ENCODE data around the gene FLNA. TPM values are rescaled to one million over a fixed set of nuclear protein-coding genes. Genes with fewer than 3 reads are reported as not detected.

FLNA gene
- total RNA-seq, 2 experiments from 2014 or later, result 1,012 to 1,022 TPM

GRCh38 chrX:154334496-154334895 is 39.9 kb downstream of the FLNA start:
- CTCF ChIA-PET, result no interaction called here
- H3K27me3 ChIP-seq (ENCODE audit: control insufficient read depth in 1 of 2, insufficient read depth in 2 of 2, low read length in 2 of 2), result no peaks in the 10 kb centered on the region
- no peak overlapping the region for H3K4me3 ChIP-seq (ENCODE audit: low read length)
- peaks cover 17% of the 10 kb centered on the region for H3K4me1 ChIP-seq (ENCODE audit: insufficient read depth, low read length)
- POLR2A ChIA-PET, result interaction anchor here (1.3 kb wide), 1 partner anchor 45 kb away, joined by 4 read pairs; the partner anchor contains the start of gene EMD
- Mint-ChIP-seq H3K36me3 (ENCODE audit: low read depth) (no peaks in the 10 kb centered on the region), H3K27me3 (no peaks in the 10 kb centered on the region), H3K4me3 (no peak overlapping the region), H3K9me3 (no peaks in the 10 kb centered on the region), H3K4me1 (ENCODE audit: low read depth) (peaks cover 30% of the 10 kb centered on the region), H3K27ac (peak overlapping the region; percentile 61)
- no peak overlapping the region for H3K27ac ChIP-seq (ENCODE audit: low read depth in 1 of 2, low read length in 2 of 2)
- no peaks in the 10 kb centered on the region for H3K9me3 ChIP-seq (ENCODE audit: control insufficient read depth in 1 of 2, insufficient read depth in 1 of 2, low read length in 2 of 2)
- DNase-seq, result peak in 1 of 14 experiments; percentile 2
- TF ChIP-seq CTCF (IDR thresholded peaks at IDR 0.05), result no peak
- H3K36me3 ChIP-seq (ENCODE audit: insufficient read depth, low read length), result no peaks in the 10 kb centered on the region
- no peak for ATAC-seq (ENCODE audit: poor library complexity)
- intact Hi-C loops (cut with DNase I, micrococcal nuclease), result no loop called here

DNA sequence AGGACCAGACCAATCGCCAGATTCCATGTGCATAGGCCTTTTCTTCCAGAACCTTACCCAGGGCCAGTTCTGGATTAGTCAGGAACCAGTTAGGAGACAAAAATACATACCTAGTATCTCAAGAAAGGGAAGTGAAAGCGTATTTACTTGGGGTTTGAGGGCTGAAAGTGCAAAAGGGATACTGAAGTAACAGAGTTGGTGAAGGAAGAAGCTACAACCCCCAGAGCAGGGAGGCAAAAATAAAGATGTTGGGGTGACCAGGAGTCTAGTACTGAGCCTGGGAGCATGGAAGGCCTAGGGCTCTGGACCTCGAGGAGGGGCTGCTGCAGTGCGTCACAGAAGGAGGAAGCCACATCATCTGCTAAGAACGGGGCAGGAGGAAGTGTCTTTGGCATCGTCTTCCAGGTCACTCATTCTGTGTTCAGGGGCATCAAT is 40.6 kb downstream of the FLNA start:
- ATAC-seq (ENCODE audit: poor library complexity) (peak; percentile 29), DNase-seq (peak in 3 of 14 experiments; percentile 8 to 37 (median 36))
- intact Hi-C loops (cut with DNase I, micrococcal nuclease), result no loop called here
- ChIA-PET CTCF (interaction anchor here (0.6 kb wide), 1 partner anchor 35 kb away, joined by 3 read pairs; no protein-coding TSS in a partner anchor), POLR2A (interaction anchor here (1.3 kb wide), 1 partner anchor 45 kb away, joined by 4 read pairs; the partner anchor contains the start of gene EMD)
- H3K27me3 Mint-ChIP-seq, result no peaks in the 10 kb centered on the region
- peaks cover 37% of the 10 kb centered on the region for H3K4me1 Mint-ChIP-seq (ENCODE audit: low read depth)
- Histone ChIP-seq H3K4me1 (ENCODE audit: insufficient read depth, low read length) (peaks cover 23% of the 10 kb centered on the region), H3K4me3 (ENCODE audit: low read length) (no peak overlapping the region), H3K27ac (ENCODE audit: low read depth in 1 of 2, low read length in 2 of 2) (no peak overlapping the region), H3K9me3 (ENCODE audit: control insufficient read depth in 1 of 2, insufficient read depth in 1 of 2, low read length in 2 of 2) (no peaks in the 10 kb centered on the region), H3K27me3 (ENCODE audit: control insufficient read depth in 1 of 2, insufficient read depth in 2 of 2, low read length in 2 of 2) (no peaks in the 10 kb centered on the region), H3K36me3 (ENCODE audit: insufficient read depth, low read length) (no peaks in the 10 kb centered on the region)
- no peaks in the 10 kb centered on the region for H3K9me3 Mint-ChIP-seq
- H3K36me3 Mint-ChIP-seq (ENCODE audit: low read depth), result no peaks in the 10 kb centered on the region
- H3K27ac Mint-ChIP-seq, result peak overlapping the region; percentile 61
- TF ChIP-seq CTCF (IDR thresholded peaks at IDR 0.05), result no peak
- H3K4me3 Mint-ChIP-seq, result no peak overlapping the region

GRCh38 chrX:154333116-154333515 is 41.3 kb downstream of the FLNA start:
- H3K27me3 ChIP-seq (ENCODE audit: control insufficient read depth in 1 of 2, insufficient read depth in 2 of 2, low read length in 2 of 2), result no peaks in the 10 kb centered on the region
- Mint-ChIP-seq H3K27me3 (no peaks in the 10 kb centered on the region), H3K9me3 (no peaks in the 10 kb centered on the region), H3K36me3 (ENCODE audit: low read depth) (no peaks in the 10 kb centered on the region), H3K4me3 (no peak overlapping the region), H3K27ac (no peak overlapping the region), H3K4me1 (ENCODE audit: low read depth) (peaks cover 42% of the 10 kb centered on the region)
- POLR2A ChIA-PET, result no interaction called here
- peaks cover 31% of the 10 kb centered on the region for H3K4me1 ChIP-seq (ENCODE audit: insufficient read depth, low read length)
- no peaks in the 10 kb centered on the region for H3K9me3 ChIP-seq (ENCODE audit: control insufficient read depth in 1 of 2, insufficient read depth in 1 of 2, low read length in 2 of 2)
- DNase-seq, result no peak
- H3K27ac ChIP-seq (ENCODE audit: low read depth in 1 of 2, low read length in 2 of 2), result no peak overlapping the region
- CTCF ChIA-PET, result no interaction called here
- TF ChIP-seq CTCF (IDR thresholded peaks at IDR 0.05), result no peak
- no peak for ATAC-seq (ENCODE audit: poor library complexity)
- H3K36me3 ChIP-seq (ENCODE audit: insufficient read depth, low read length), result no peaks in the 10 kb centered on the region
- intact Hi-C loops (cut with DNase I, micrococcal nuclease), result no loop called here
- no peak overlapping the region for H3K4me3 ChIP-seq (ENCODE audit: low read length)

Data from CD4-positive, alpha-beta T cell (primary cell).